Muscle layer of duodenum (tissue), 2 donors: ENCODE results near the gene PLXNA4.

ENCODE experiments used
- H3K27ac ChIP-seq: one replicate; pipeline ENCODE4 v1.7.0; 2013; ENCODE audit warnings: mild to moderate bottlenecking, low read length
- H3K27me3 ChIP-seq: one replicate; pipeline ENCODE4 v1.7.0; 2013; ENCODE audit warnings: low read depth, mild to moderate bottlenecking, control low read depth, low read length
- H3K36me3 ChIP-seq, 2 donors: one replicate each; pipeline ENCODE4 v1.7.0; 2013; ENCODE audit warnings: low read length in 2 of 2, control low read depth in 1 of 2, mild to moderate bottlenecking in 1 of 2; ENCODE audit not compliant: insufficient read depth in 2 of 2, control insufficient read depth in 1 of 2
- H3K4me1 ChIP-seq, 2 donors: one replicate each; pipeline ENCODE4 v1.7.0; 2013; ENCODE audit warnings: low read length in 2 of 2, mild to moderate bottlenecking in 2 of 2, control low read depth in 1 of 2, moderate library complexity in 1 of 2; ENCODE audit not compliant: insufficient read depth in 2 of 2, control insufficient read depth in 1 of 2
- H3K4me3 ChIP-seq, 2 donors: one replicate each; pipeline ENCODE4 v1.7.0; 2013; ENCODE audit warnings: low read length in 2 of 2, low read depth in 1 of 2, mild to moderate bottlenecking in 1 of 2
- H3K9me3 ChIP-seq, 2 donors: one replicate each; pipeline ENCODE4 v1.7.0; 2013; ENCODE audit warnings: low read length in 2 of 2, control low read depth in 1 of 2, mild to moderate bottlenecking in 1 of 2; ENCODE audit not compliant: control insufficient read depth in 1 of 2
- donor health status: healthy.

PLXNA4 gene

GRCh38 chr7:132430861-132431822 is 145.1 kb downstream of the PLXNA4 start:
- Histone ChIP-seq H3K36me3 (no peaks in the 10 kb centered on the region), H3K27ac (no peak overlapping the region), H3K9me3 (no peaks in the 10 kb centered on the region), H3K4me1 (peaks cover 9 to 10% of the 10 kb centered on the region in 2 donors), H3K27me3 (no peaks in the 10 kb centered on the region), H3K4me3 (no peak overlapping the region)

DNA sequence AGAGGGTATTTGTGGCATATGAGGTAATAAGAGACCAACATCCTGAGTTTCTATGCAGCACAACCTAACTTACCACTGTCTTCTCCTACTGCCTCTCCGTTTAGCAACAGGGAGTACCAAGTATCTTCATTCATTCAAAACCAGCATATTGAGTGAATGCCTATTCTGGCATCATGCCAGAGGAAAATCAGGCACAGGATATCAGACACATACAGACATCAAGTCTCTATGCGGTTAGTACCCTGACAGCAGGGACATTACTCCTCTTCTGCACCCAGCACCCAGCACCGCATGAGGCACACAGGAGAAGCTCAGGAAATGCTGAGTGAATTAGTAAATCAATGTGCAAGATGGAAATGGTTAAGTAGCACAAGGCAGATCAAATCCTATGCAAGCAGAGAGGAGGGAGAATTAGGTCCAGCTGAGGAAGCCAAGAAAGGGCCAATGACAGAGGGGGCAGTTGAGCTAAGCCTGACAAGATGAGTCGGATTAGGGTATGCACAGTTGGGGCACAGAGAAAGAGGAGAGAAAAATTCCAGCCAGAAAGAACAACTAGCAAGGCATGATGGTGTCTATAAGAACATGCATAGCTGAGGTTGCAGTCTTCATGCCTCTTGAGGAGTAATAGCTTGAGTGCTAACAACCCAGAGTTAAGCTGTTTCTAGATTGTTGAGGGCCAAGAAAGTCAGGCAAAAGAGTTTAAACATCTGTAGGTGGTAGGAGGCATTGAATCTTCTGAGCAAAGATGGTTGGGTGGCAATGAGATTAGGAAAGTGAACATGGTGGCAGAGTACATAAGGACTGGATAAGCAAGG is 146.0 kb downstream of the PLXNA4 start:
- H3K4me3 ChIP-seq, result no peak overlapping the region
- H3K36me3 ChIP-seq, result no peaks in the 10 kb centered on the region
- H3K4me1 ChIP-seq, result peaks cover 4 to 9% of the 10 kb centered on the region in 2 donors
- H3K9me3 ChIP-seq, result no peaks in the 10 kb centered on the region
- H3K27me3 ChIP-seq, result no peaks in the 10 kb centered on the region
- H3K27ac ChIP-seq, result no peak overlapping the region

DNA sequence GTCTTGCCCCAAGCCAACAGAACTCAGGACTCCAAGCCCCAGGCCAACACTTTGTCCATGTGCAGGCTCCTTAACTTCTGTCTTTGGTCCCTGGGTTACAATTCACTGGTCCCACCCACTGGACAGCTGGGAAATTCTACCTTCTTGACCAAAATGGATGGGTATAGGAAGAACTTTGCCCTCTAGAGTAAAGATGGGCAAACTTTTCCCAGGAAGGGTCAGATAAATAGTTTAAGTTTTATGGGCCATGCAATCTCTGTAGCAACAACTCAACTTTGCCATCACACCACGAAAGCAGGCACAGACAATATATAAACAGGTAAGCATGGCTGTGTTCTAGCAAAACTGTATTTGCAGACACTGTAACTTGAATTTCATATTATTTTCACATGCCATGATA is 147.1 kb downstream of the PLXNA4 start:
- Histone ChIP-seq H3K36me3 (no peaks in the 10 kb centered on the region), H3K27ac (no peak overlapping the region), H3K4me1 (peaks cover 0 to 9% of the 10 kb centered on the region in 2 donors), H3K9me3 (no peaks in the 10 kb centered on the region), H3K27me3 (no peaks in the 10 kb centered on the region), H3K4me3 (no peak overlapping the region)

DNA sequence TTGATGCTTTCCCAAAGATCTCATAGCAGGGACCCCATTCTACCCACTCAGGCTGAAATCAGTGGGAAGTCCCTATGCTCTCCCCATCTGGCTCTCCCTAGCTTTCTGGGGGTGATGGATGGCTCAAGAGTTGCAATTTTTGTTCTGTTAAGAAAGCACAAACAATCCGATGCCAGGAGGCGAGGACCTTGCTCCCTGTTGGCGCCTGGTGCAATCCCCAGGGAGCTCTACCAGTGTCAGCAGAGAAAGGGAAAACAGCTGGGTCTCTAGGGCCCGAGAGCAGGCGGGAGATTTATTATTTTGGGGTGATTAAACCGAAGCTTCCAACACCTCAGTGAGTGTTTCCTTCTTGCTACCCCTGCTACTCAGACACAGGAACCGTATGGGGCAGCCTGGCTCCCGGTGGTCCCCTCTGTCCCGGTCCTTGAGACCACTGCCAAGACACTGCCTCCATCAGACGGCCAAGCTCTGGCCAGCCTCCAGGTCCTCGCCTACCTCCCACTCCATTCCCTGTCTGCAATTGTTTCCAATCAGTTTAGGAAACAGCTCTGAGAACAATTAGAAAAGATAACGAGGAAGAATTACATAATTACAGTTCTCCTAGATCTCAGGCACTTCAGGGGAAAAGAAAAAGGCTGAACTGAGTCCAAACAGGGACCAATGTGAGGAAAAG is 147.9 kb downstream of the PLXNA4 start:
- Histone ChIP-seq H3K4me3 (no peak overlapping the region), H3K27ac (no peak overlapping the region)

GRCh38 chr7:132425942-132426341 is 150.3 kb downstream of the PLXNA4 start:
- H3K9me3 ChIP-seq, result no peaks in the 10 kb centered on the region
- no peaks in the 10 kb centered on the region for H3K36me3 ChIP-seq
- H3K27me3 ChIP-seq, result no peaks in the 10 kb centered on the region
- H3K4me3 ChIP-seq, result no peak overlapping the region
- no peak overlapping the region for H3K27ac ChIP-seq
- H3K4me1 ChIP-seq, result peaks cover 0 to 5% of the 10 kb centered on the region in 2 donors

More for the DNA sequence above, 147.9 kb downstream of the PLXNA4 start:
- H3K36me3 ChIP-seq, result no peaks in the 10 kb centered on the region
- H3K4me1 ChIP-seq, result peaks cover 0 to 9% of the 10 kb centered on the region in 2 donors
- H3K9me3 ChIP-seq, result no peaks in the 10 kb centered on the region
- no peaks in the 10 kb centered on the region for H3K27me3 ChIP-seq

DNA sequence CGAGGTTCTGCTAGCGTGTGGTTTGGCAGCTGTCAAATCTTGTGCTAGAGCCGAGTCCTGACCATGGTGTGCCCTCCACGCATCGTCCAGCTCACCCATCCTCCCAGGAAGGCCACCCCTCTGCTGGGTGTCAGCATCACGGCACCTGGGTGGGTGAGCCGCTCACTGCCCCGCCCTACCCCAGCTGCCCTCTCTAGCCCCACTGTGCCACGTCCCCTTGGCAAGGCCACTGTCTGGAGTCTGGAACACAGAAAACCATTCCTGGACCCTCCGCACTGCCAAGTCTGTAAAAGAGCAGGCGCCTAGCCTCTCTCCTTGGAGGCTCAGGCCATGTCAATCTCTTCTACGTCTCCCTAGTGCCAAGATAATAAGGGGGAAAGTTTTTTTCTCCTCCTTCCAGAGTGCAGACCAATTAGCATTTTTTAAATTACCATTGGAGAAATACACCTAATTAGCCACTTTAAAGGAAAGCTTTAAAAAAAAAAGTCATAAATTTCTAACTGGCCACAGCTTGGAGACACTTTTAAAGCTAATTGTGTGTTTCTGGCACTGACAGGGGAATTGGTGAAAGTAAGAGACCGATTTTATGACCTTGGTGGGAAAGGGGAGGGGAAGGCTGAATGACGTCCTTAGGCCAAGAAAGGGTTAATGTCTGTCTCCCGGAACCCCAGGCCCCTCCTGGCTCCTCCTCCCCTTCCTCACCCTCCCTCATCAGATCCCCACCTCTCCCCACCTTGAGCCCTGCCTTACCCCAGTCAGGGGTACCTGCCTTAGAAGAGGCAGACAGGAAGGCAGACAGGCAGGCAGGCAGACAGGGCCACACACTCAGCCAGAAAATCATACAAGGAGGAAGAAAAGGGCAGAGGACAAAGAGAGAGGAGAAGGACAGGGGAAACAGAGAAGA is 151.2 kb downstream of the PLXNA4 start:
- Histone ChIP-seq H3K36me3 (no peaks in the 10 kb centered on the region), H3K4me1 (peaks cover 0 to 3% of the 10 kb centered on the region in 2 donors), H3K27ac (no peak overlapping the region), H3K27me3 (no peaks in the 10 kb centered on the region), H3K9me3 (no peaks in the 10 kb centered on the region), H3K4me3 (no peak overlapping the region)

- Histone ChIP-seq H3K27me3 (no peaks in the 10 kb centered on the region), H3K27ac (no peak overlapping the region), H3K36me3 (no peaks in the 10 kb centered on the region), H3K9me3 (no peaks in the 10 kb centered on the region), H3K4me3 (no peak overlapping the region), H3K4me1 (peaks cover 0 to 3% of the 10 kb centered on the region in 2 donors)
Observed at GRCh38 chr7:132424277-132424676, 152.0 kb downstream of the PLXNA4 start.

- Histone ChIP-seq H3K9me3 (no peaks in the 10 kb centered on the region), H3K4me1 (peaks cover 2 to 4% of the 10 kb centered on the region in 2 donors), H3K27ac (no peak overlapping the region), H3K4me3 (no peak overlapping the region), H3K27me3 (no peaks in the 10 kb centered on the region), H3K36me3 (no peaks in the 10 kb centered on the region)
Observed at GRCh38 chr7:132423594-132424200, 152.6 kb downstream of the PLXNA4 start.

GRCh38 chr7:132422502-132423111 is 153.7 kb downstream of the PLXNA4 start:
- Histone ChIP-seq H3K9me3 (no peaks in the 10 kb centered on the region), H3K4me3 (no peak overlapping the region), H3K27ac (no peak overlapping the region), H3K36me3 (no peaks in the 10 kb centered on the region), H3K27me3 (no peaks in the 10 kb centered on the region), H3K4me1 (peaks cover 0 to 5% of the 10 kb centered on the region in 2 donors)

DNA sequence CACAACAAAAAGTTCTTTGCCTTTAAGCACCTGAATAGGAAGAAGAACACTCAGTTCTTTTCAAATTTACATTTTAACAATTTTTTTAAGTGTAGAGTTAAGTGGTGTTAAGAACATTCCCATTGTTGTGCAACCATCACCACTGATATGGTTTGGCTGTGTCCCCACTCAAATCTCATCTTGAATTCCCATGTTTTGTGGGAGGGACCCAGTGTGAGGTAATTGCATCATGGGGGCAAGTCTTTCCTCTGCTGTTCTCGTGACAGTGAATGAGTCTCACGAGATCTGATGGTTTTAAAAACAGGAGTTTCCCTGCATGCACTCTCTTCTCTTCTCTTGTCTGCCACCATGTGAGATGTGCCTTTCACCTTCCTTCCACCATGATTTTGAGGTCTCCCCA is 155.7 kb downstream of the PLXNA4 start:
- no peaks in the 10 kb centered on the region for H3K9me3 ChIP-seq
- H3K27me3 ChIP-seq, result no peaks in the 10 kb centered on the region
- H3K27ac ChIP-seq, result no peak overlapping the region
- no peak overlapping the region for H3K4me3 ChIP-seq
- no peaks in the 10 kb centered on the region for H3K36me3 ChIP-seq
- peaks cover 0 to 5% of the 10 kb centered on the region in 2 donors for H3K4me1 ChIP-seq
